PFSK-1 (cell line): ENCODE data around the gene SPATA18.

Source experiments
- FOXP2 ChIP-seq: optimal IDR thresholded peaks from 2 replicates; pipeline ENCODE3; 2011; ENCODE audit warnings: borderline replicate concordance, control low read depth, inconsistent platforms; ENCODE audit not compliant: insufficient read depth; ENCODE audit errors: extremely low read length, extremely low read depth
- POLR2AphosphoS5 ChIP-seq: IDR thresholded peaks from 2 replicates; pipeline ENCODE4 v1.6.1; 2012; ENCODE audit warnings: low read depth, mild to moderate bottlenecking, control low read depth, low read length, moderate library complexity
- SIN3A ChIP-seq: IDR thresholded peaks from 2 replicates; pipeline ENCODE4 v1.6.1; 2012; ENCODE audit warnings: mild to moderate bottlenecking, low read length, moderate library complexity, borderline replicate concordance; ENCODE audit not compliant: insufficient read depth
- TAF1 ChIP-seq: IDR thresholded peaks from 2 replicates; pipeline ENCODE4 v1.6.1; 2012; ENCODE audit warnings: low read length, control low read depth, borderline replicate concordance; ENCODE audit not compliant: insufficient read depth
- TF ChIP-seq, protein P1 (sequence below), 2 experiments: IDR thresholded peaks; 2 replicates each; pipeline versions ENCODE4 v1.6.1 to v1.8.0; 2011 to 2012; ENCODE audit warnings: low read depth in 2 of 2, low read length in 2 of 2, control low read depth in 1 of 2, inconsistent platforms in 1 of 2, mild to moderate bottlenecking in 1 of 2, moderate library complexity in 1 of 2; ENCODE audit not compliant: insufficient read depth in 1 of 2

The SPATA18 gene

DNA sequence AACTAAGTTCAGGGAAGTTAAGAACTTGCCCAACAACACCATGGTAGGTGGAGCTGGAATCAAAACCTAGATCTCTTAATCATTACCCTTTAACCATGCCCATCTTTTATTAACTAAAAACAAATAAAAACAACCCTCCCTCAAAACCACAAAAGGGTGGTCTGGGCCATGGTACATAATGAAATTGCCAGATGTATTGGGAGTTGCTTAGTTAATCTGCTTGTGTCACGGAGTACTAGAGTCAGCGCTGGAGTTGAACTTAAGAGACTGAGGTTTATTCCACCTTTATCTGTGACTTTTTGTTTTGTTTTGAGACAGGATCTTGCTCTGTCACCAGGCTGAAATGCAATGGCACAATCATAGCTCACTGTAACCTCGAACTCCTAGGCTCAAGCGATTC lies 44.2 kb upstream of the SPATA18 start:
- TF ChIP-seq SIN3A = no peak
- TF ChIP-seq POLR2AphosphoS5 = no peak
- TF ChIP-seq TAF1 = no peak

DNA sequence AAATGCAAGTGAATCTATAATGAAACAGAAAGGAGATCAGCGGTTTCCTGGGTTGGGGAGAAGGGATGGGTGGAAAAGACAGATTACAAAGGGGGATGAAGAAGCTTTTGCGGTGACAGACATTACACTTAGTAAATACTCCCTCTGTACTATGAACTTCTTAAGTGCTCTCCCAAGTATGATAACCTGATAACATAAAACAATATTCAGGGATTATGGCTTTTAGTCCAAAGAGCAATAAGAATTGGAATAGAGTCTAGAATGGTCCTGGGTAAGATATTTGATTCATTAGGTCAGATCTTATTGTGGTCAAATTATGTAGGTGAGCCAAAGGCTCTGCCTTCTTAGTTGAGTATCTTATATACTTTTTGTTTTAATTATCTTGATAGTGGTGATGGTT lies 40.1 kb upstream of the SPATA18 start:
- TF ChIP-seq, protein P1, sequence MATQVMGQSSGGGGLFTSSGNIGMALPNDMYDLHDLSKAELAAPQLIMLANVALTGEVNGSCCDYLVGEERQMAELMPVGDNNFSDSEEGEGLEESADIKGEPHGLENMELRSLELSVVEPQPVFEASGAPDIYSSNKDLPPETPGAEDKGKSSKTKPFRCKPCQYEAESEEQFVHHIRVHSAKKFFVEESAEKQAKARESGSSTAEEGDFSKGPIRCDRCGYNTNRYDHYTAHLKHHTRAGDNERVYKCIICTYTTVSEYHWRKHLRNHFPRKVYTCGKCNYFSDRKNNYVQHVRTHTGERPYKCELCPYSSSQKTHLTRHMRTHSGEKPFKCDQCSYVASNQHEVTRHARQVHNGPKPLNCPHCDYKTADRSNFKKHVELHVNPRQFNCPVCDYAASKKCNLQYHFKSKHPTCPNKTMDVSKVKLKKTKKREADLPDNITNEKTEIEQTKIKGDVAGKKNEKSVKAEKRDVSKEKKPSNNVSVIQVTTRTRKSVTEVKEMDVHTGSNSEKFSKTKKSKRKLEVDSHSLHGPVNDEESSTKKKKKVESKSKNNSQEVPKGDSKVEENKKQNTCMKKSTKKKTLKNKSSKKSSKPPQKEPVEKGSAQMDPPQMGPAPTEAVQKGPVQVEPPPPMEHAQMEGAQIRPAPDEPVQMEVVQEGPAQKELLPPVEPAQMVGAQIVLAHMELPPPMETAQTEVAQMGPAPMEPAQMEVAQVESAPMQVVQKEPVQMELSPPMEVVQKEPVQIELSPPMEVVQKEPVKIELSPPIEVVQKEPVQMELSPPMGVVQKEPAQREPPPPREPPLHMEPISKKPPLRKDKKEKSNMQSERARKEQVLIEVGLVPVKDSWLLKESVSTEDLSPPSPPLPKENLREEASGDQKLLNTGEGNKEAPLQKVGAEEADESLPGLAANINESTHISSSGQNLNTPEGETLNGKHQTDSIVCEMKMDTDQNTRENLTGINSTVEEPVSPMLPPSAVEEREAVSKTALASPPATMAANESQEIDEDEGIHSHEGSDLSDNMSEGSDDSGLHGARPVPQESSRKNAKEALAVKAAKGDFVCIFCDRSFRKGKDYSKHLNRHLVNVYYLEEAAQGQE (IDR thresholded peaks at IDR 0.05; ENCODE audit: insufficient read depth in 1 of 2, low read depth in 2 of 2, low read length in 2 of 2) = no peak
- no peak for TF ChIP-seq FOXP2
- TF ChIP-seq TAF1 = no peak
- no peak for TF ChIP-seq POLR2AphosphoS5
- TF ChIP-seq SIN3A = no peak

DNA sequence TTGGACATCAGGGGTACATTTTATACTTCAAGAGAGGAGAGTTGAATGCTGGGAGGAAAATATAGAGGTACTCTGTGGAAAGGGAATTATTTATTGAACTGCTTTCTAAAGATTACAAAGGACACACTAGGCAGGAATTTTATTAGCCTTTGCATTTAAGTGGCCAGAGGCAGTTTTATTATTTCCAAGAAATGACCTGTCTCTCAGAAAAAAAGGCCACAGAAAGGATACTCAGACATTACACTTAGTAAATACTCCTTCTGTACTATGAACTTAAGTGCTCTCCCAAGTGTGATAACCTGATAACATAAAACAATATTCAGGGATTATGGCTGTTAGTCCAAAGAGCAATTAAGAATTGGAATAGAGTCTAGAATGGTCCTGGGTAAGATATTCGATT lies 38.5 kb upstream of the SPATA18 start:
- TF ChIP-seq SIN3A (no peak), FOXP2 (no peak), TAF1 (no peak), POLR2AphosphoS5 (no peak)
- TF ChIP-seq, protein P1 (IDR thresholded peaks at IDR 0.05; ENCODE audit: insufficient read depth in 1 of 2, low read depth in 2 of 2, low read length in 2 of 2) = no peak

DNA sequence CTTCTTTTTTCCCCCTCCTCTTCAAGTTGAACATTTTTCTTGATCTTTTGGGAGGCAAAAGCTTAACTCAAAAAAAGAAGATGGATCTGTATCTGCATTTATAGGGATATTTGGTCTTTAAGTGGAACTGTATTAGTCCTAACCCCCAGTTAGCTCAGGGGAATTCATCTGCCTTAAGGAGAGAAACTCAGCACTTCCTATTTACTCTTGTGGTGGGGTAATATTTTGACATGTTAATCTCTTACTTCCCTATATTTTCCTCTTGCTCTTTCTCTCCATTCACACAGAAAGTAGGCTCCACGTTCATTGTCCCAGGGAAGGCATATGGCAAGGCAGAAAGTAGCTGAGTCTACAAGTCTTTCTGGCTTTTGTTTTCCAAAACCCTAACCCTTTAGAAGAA lies 36.2 kb upstream of the SPATA18 start:
- TF ChIP-seq, protein P1 (IDR thresholded peaks at IDR 0.05; ENCODE audit: insufficient read depth in 1 of 2, low read depth in 2 of 2, low read length in 2 of 2) = no peak
- TF ChIP-seq FOXP2 (no peak), SIN3A (no peak), POLR2AphosphoS5 (no peak), TAF1 (no peak)

DNA sequence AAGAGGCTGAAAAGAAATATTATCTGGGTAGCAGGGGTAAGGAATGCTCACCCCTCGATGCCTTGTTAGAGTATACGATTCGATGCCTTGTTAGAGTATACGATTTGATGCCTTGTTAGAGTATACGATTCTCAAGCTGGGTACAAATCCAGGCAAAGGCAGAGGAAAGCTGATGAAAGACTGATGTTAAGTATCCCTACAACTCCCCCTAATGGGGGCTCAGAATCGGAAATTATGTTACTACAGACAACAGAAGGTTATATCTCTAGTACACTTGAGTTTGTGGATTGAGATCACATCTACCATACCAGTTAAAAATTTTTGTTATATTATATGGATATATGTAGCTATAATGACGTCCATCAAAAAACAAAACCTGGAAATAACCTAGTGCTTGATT lies 35.7 kb upstream of the SPATA18 start:
- no peak for TF ChIP-seq SIN3A
- no peak for TF ChIP-seq FOXP2
- TF ChIP-seq TAF1 = no peak
- TF ChIP-seq POLR2AphosphoS5 = no peak
- TF ChIP-seq, protein P1 (IDR thresholded peaks at IDR 0.05; ENCODE audit: insufficient read depth in 1 of 2, low read depth in 2 of 2, low read length in 2 of 2) = no peak
